NCI-H748 treated with DMSO at 0.1 percent for 48 hours (cell line): Measurements from ENCODE around the gene ATXN1.

ENCODE experiments used
- DNase-seq: peaks from one replicate; lab custom pipeline; 2025; lab: John Stamatoyannopoulos, UW

The ATXN1 gene

GRCh38 chr6:16762268-16762549 lies 949 bp upstream of the ATXN1 start:
- peak; percentile 66 for DNase-seq

GRCh38 chr6:16761471-16762267 lies 409 bp upstream of the ATXN1 start:
- peak; percentile 81 for DNase-seq

GRCh38 chr6:16759646-16760515 lies 1.4 kb downstream of the ATXN1 start:
- peak; percentile 54 for DNase-seq

- peak; percentile 37 for DNase-seq
Measured at GRCh38 chr6:16759181-16759645, 2.0 kb downstream of the ATXN1 start.

GRCh38 chr6:16758163-16758975 lies 2.9 kb downstream of the ATXN1 start:
- peak; percentile 91 for DNase-seq

- no peak for DNase-seq
Measured at GRCh38 chr6:16757332-16757731, 3.9 kb downstream of the ATXN1 start.

- no peak for DNase-seq
Measured at GRCh38 chr6:16756660-16757255, 4.5 kb downstream of the ATXN1 start.

GRCh38 chr6:16755544-16755943 lies 5.7 kb downstream of the ATXN1 start:
- DNase-seq: no peak

- DNase-seq: peak; percentile 48
Measured at GRCh38 chr6:16754876-16755275, 6.4 kb downstream of the ATXN1 start.

- DNase-seq: no peak
Measured at GRCh38 chr6:16754274-16754673, 7.0 kb downstream of the ATXN1 start.

GRCh38 chr6:16753341-16753740 lies 7.9 kb downstream of the ATXN1 start:
- no peak for DNase-seq

GRCh38 chr6:16752206-16752866 lies 8.9 kb downstream of the ATXN1 start:
- no peak for DNase-seq

- no peak for DNase-seq
Measured at GRCh38 chr6:16751251-16751946, 9.9 kb downstream of the ATXN1 start.

GRCh38 chr6:16750566-16750965 lies 10.7 kb downstream of the ATXN1 start:
- no peak for DNase-seq

GRCh38 chr6:16749516-16750485 lies 11.5 kb downstream of the ATXN1 start:
- no peak for DNase-seq

GRCh38 chr6:16748025-16748319 lies 13.3 kb downstream of the ATXN1 start:
- no peak for DNase-seq

GRCh38 chr6:16747232-16748024 lies 13.8 kb downstream of the ATXN1 start:
- no peak for DNase-seq

- no peak for DNase-seq
Measured at GRCh38 chr6:16746812-16747211, 14.4 kb downstream of the ATXN1 start.

- DNase-seq: no peak
Measured at GRCh38 chr6:16746401-16746800, 14.9 kb downstream of the ATXN1 start.
